HFFc6 (cell line): ENCODE data around the gene ABCG2. TPM values are rescaled to one million over a fixed set of nuclear protein-coding genes. Genes with fewer than 3 reads are reported as not detected.
"Not testable (repeated sequence)": the region's sequence is repeated elsewhere in the genome, so short reads cannot be mapped to it uniquely, and the experiment has no call there.

ENCODE experiments used
- DNase-seq: peaks from one replicate; pipeline ENCODE4 v3.0.0-alpha.2; 2018
- H3K27ac Mint-ChIP-seq: 2 replicates; pipeline ENCODE4 v1.8.0; 2020; ENCODE audit warnings: mild to moderate bottlenecking, mixed read lengths
- H3K27me3 Mint-ChIP-seq: 2 replicates; pipeline ENCODE4 v1.8.0; 2021; ENCODE audit warnings: mild to moderate bottlenecking, moderate library complexity, mixed read lengths; ENCODE audit not compliant: insufficient read depth
- H3K36me3 Mint-ChIP-seq: 2 replicates; pipeline ENCODE4 v1.8.0; 2021; ENCODE audit warnings: low read depth, mixed read lengths
- H3K4me1 Mint-ChIP-seq: 2 replicates; pipeline ENCODE4 v1.8.0; 2020; ENCODE audit warnings: low read depth, mixed read lengths
- H3K4me3 Mint-ChIP-seq: 2 replicates; pipeline ENCODE4 v1.8.0; 2020; ENCODE audit warnings: mild to moderate bottlenecking, moderate library complexity, mixed read lengths
- H3K9me3 Mint-ChIP-seq: 2 replicates; pipeline ENCODE4 v1.8.0; 2020; ENCODE audit warnings: mild to moderate bottlenecking, mixed read lengths
- total RNA-seq, 6 experiments: library from RNA; stranded (reverse); fragmentation: NEBNext Ultra II Directional; extraction: Animal tissue kit (Norgen Biotek cat#: 25700); gene quantifications; 2 replicates in 1 of 6; 3 replicates in 5 of 6; pipeline ENCODE4 v1.2.3, GENCODE V29; 2021
- TF ChIP-seq, protein P1 (sequence below): fragments of 200-600 bp; sonication (generic); IDR thresholded peaks from 2 replicates; pipeline ENCODE4 v1.5.0; 2021; ENCODE audit warnings: antibody characterized with exemption, mild to moderate bottlenecking

Gene ABCG2
- total RNA-seq, 6 experiments from 2014 or later, result 0.10 to 0.33 (median 0.13) TPM

DNA sequence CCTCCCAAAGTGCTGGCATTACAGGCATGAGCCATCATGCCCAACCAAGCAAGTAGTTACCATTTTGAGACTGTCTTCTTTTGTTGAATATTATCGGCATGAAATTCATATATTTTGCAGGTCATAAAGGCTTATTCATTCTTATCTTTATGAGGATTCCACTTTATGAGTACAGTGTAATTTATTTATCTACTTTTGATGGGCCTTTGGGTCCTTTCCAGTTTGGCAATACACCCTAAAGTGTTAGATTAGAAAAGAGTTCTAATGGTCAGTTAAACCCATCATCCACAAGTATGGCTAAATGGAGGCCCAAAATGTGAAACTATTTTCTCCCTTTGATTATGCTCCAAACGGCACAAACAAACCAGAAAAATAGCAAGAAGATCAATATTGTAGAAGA is 10.9 kb upstream of the ABCG2 start:
- Mint-ChIP-seq H3K27me3 (no peaks in the 10 kb centered on the region; the same call in 1 of the 2 replicates), H3K27ac (no peak overlapping the region), H3K4me3 (no peak overlapping the region), H3K4me1 (no peaks in the 10 kb centered on the region), H3K9me3 (no peaks in the 10 kb centered on the region), H3K36me3 (no peaks in the 10 kb centered on the region)
- DNase-seq, result no peak
- TF ChIP-seq, protein P1, sequence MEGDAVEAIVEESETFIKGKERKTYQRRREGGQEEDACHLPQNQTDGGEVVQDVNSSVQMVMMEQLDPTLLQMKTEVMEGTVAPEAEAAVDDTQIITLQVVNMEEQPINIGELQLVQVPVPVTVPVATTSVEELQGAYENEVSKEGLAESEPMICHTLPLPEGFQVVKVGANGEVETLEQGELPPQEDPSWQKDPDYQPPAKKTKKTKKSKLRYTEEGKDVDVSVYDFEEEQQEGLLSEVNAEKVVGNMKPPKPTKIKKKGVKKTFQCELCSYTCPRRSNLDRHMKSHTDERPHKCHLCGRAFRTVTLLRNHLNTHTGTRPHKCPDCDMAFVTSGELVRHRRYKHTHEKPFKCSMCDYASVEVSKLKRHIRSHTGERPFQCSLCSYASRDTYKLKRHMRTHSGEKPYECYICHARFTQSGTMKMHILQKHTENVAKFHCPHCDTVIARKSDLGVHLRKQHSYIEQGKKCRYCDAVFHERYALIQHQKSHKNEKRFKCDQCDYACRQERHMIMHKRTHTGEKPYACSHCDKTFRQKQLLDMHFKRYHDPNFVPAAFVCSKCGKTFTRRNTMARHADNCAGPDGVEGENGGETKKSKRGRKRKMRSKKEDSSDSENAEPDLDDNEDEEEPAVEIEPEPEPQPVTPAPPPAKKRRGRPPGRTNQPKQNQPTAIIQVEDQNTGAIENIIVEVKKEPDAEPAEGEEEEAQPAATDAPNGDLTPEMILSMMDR, result no peak

DNA sequence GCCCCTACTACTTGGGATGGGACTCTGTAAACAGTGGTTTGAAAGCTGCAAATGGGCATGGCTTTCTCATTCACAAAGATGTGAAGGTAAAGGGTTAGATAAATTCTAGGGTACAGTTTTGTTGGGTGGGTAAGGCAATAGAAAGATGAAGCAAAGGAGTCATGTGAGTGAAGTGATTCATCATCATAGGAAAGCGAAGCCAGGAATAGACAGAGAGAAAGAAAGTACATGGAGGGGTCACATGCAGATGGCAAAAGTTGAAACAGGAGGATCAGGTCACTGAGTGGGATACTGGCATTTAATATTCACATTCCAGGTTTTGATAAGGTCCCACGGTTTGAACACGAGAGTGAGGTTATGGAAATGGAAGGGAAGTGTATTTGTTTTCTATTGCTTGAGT is 8.2 kb upstream of the ABCG2 start:
- no peak overlapping the region for H3K4me3 Mint-ChIP-seq
- no peaks in the 10 kb centered on the region for H3K36me3 Mint-ChIP-seq
- H3K9me3 Mint-ChIP-seq, result no peaks in the 10 kb centered on the region
- DNase-seq, result no peak
- H3K27ac Mint-ChIP-seq, result no peak overlapping the region
- H3K27me3 Mint-ChIP-seq, result no peaks in the 10 kb centered on the region; the same call in 1 of the 2 replicates
- TF ChIP-seq, protein P1, result no peak
- H3K4me1 Mint-ChIP-seq, result no peaks in the 10 kb centered on the region

DNA sequence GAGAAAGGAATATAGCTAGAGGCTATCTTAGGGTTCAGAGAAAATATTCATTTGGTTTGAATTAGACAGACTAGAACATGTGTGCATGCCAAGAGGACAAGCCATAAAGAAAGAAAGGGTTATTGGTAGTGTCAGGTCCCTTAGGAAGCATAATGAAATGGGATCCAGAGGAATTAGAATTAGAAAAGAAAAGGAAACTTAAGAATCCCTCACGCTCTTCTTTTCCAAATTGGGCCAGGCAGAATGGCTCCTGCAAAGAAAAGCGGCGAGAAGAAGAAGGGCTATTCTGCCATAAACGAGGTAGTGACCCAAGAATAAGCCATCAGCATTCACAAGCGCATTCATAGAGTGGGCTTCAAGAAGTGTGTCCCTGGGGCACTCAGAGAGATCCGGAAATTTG is 4.9 kb upstream of the ABCG2 start:
- DNase-seq, result no peak
- no peaks in the 10 kb centered on the region for H3K9me3 Mint-ChIP-seq
- TF ChIP-seq, protein P1, result no peak

DNA sequence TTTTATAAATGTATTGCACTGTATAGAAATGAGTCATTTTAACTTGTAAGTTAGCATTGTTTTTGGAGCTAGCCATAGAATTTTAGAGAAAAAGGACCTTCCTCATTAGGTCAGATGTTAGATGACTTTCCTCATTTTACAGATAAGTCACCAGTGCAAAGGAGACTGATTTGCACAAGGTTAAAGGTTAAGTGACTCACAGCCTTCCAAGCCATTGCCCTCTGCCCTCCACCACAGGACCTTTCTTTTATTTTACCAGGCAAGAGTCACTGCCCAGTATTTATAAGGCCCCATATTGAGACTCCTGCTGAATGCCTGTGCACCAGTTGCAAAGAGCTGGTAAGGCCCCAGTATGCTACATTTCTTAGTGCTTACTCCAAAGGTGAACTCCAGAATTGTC is 4.2 kb upstream of the ABCG2 start:
- H3K27ac Mint-ChIP-seq, result no peak overlapping the region
- TF ChIP-seq, protein P1, result no peak
- H3K9me3 Mint-ChIP-seq, result no peaks in the 10 kb centered on the region
- peaks cover 2% of the 10 kb centered on the region; the same call in 1 of the 2 replicates for H3K27me3 Mint-ChIP-seq
- H3K4me3 Mint-ChIP-seq, result no peak overlapping the region
- H3K4me1 Mint-ChIP-seq, result peaks cover 12% of the 10 kb centered on the region
- no peak for DNase-seq
- no peaks in the 10 kb centered on the region for H3K36me3 Mint-ChIP-seq

More for the DNA sequence above, 4.9 kb upstream of the ABCG2 start:
- Mint-ChIP-seq H3K36me3 (no peaks in the 10 kb centered on the region), H3K27me3 (peaks cover 2% of the 10 kb centered on the region; the same call in 1 of the 2 replicates), H3K4me3 (no peak overlapping the region), H3K27ac (no peak overlapping the region), H3K4me1 (peaks cover 7% of the 10 kb centered on the region)

DNA sequence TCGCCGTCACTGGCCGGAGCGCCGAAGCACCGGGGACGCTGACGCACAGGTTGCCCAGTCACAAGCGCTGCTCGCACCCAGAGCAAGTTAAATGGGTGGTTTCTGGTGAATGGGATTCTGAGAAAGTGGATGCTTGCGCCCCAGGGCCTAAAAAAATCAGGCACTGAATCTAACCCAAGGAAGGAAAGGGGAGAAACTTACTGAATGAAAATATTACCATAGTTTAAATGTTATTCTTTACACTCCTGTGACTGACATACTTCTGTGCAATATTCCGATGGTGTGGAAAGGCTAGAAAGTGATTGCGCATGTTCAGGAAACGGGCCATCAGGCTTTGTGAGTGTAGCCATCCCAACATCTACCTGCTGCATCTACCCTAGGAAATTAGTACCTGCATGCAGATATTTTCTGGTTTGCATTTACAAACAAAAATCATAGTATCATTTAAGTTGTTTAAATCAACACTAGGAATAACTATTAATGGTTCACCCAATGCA is 838 bp upstream of the ABCG2 start:
- Mint-ChIP-seq H3K27ac (no peak overlapping the region), H3K27me3 (peaks cover 2% of the 10 kb centered on the region; the same call in 1 of the 2 replicates), H3K9me3 (no peaks in the 10 kb centered on the region), H3K4me3 (peak overlapping the region; percentile 86), H3K36me3 (no peaks in the 10 kb centered on the region), H3K4me1 (peaks cover 12% of the 10 kb centered on the region)
- DNase-seq, result no peak
- TF ChIP-seq, protein P1, result no peak

DNA sequence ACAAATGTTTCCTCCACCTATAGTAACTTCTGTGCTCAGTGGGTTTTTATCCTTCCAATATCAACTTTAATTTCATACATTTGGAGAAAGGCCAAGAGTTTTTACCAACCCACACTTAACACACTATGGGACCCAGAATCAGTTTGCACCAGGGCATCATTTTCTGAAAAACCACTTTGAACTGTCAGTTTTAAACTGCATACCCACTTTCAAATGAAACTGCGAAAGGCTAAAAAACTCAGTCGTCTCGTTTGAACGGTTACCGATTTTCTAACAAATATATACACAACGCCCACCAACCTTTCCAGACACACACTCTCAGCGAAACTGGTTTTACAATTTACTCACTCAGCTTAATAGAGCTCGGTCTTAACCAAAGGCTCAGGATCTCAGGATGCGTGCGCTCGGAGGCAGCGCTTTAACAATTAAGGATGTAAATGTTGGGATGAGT is 376 bp downstream of the ABCG2 start:
- H3K9me3 Mint-ChIP-seq, result no peaks in the 10 kb centered on the region
- no peaks in the 10 kb centered on the region for H3K36me3 Mint-ChIP-seq
- H3K27me3 Mint-ChIP-seq, result peaks cover 2% of the 10 kb centered on the region; the same call in 1 of the 2 replicates
- DNase-seq, result no peak
- H3K4me1 Mint-ChIP-seq, result peaks cover 12% of the 10 kb centered on the region
- H3K27ac Mint-ChIP-seq, result no peak overlapping the region
- H3K4me3 Mint-ChIP-seq, result peak overlapping the region; percentile 85
- TF ChIP-seq, protein P1, result no peak

DNA sequence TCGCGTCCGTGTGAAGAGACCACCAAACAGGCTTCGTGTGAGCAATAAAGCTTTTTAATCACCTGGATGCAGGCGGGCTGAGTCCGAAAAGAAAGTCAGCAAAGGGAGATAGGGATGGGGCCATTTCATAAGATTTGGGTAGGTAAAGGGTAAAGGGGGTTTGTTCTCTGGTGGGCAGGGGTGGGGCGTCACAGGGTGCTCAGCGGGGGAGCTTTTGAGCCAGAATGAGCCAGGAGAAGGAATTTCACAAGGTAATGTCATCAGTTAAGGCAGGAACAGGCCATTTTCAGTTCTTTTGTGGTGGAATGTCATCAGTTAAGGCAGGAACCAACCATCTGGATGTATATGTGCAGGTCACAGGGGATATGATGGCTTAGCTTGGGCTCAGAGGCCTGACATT is 6.1 kb downstream of the ABCG2 start:
- not testable (repeated sequence) for H3K4me1 Mint-ChIP-seq, H3K27me3 Mint-ChIP-seq, H3K4me3 Mint-ChIP-seq, H3K9me3 Mint-ChIP-seq, H3K27ac Mint-ChIP-seq, DNase-seq, H3K36me3 Mint-ChIP-seq
